ENCODE results near the gene CHST11.

GRCh38 chr12:104682790-104683279, 226.1 kb downstream of the CHST11 start:
- TF ChIP-seq EP300 (IDR thresholded peaks at IDR 0.05) (no peak), POLR2AphosphoS5 (IDR thresholded peaks at IDR 0.05) (no peak), CTCF (IDR thresholded peaks at IDR 0.05) (no peak), POLR2A (IDR thresholded peaks at IDR 0.05; ENCODE audit: low read depth) (no peak)

Measured in esophagus muscularis mucosa (tissue), 4 donors.